ENCODE data around the gene AHNAK.

The AHNAK gene

GRCh38 chr11:62492586-62492985, 54.0 kb downstream of the AHNAK start:
- in situ Hi-C loops (cut with HindIII; ENCODE audit: low sequenced_read_pairs): no loop called here
- no peak for DNase-seq (ENCODE audit: low read depth)
- no peak for TF ChIP-seq CTCF (IDR thresholded peaks at IDR 0.05; ENCODE audit: low read depth, low read length, missing control alignments)
- no peak overlapping the region for H3K4me3 ChIP-seq (ENCODE audit: low read depth, low read length)

- no peak for DNase-seq (ENCODE audit: low read depth)
- in situ Hi-C loops (cut with HindIII; ENCODE audit: low sequenced_read_pairs): no loop called here
- no peak for TF ChIP-seq CTCF (IDR thresholded peaks at IDR 0.05; ENCODE audit: low read depth, low read length, missing control alignments)
- H3K4me3 ChIP-seq (ENCODE audit: low read depth, low read length): no peak overlapping the region
These were observed 54.9 kb downstream of the AHNAK start for GRCh38 chr11:62491571-62492329.

- H3K4me3 ChIP-seq (ENCODE audit: low read depth, low read length): no peak overlapping the region
- DNase-seq (ENCODE audit: low read depth): no peak
- TF ChIP-seq CTCF (IDR thresholded peaks at IDR 0.05; ENCODE audit: low read depth, low read length, missing control alignments): no peak
- in situ Hi-C loops (cut with HindIII; ENCODE audit: low sequenced_read_pairs): no loop called here
These were observed 57.4 kb downstream of the AHNAK start for GRCh38 chr11:62489204-62489603.

GRCh38 chr11:62487738-62488551, 58.7 kb downstream of the AHNAK start:
- no peak for TF ChIP-seq CTCF (IDR thresholded peaks at IDR 0.05; ENCODE audit: low read depth, low read length, missing control alignments)
- H3K4me3 ChIP-seq (ENCODE audit: low read depth, low read length): no peak overlapping the region
- no peak for DNase-seq (ENCODE audit: low read depth)
- in situ Hi-C loops (cut with HindIII; ENCODE audit: low sequenced_read_pairs): no loop called here

- in situ Hi-C loops (cut with HindIII; ENCODE audit: low sequenced_read_pairs): no loop called here
- no peak for TF ChIP-seq CTCF (IDR thresholded peaks at IDR 0.05; ENCODE audit: low read depth, low read length, missing control alignments)
- H3K4me3 ChIP-seq (ENCODE audit: low read depth, low read length): no peak overlapping the region
- DNase-seq (ENCODE audit: low read depth): no peak
These were observed 59.5 kb downstream of the AHNAK start for GRCh38 chr11:62487136-62487535.

GRCh38 chr11:62484352-62484751, 62.3 kb downstream of the AHNAK start:
- no peak for DNase-seq (ENCODE audit: low read depth)
- in situ Hi-C loops (cut with HindIII; ENCODE audit: low sequenced_read_pairs): no loop called here
- H3K4me3 ChIP-seq (ENCODE audit: low read depth, low read length): no peak overlapping the region
- no peak for TF ChIP-seq CTCF (IDR thresholded peaks at IDR 0.05; ENCODE audit: low read depth, low read length, missing control alignments)
